Left lung (tissue), 10 donors: ENCODE data around the gene BPIFA1. TPM values are rescaled to one million over a fixed set of nuclear protein-coding genes. Genes with fewer than 3 reads are reported as not detected.

Experiments
- ATAC-seq: fragments of 200-7000 bp; cut with Tn5 transposase; one replicate; pipeline ENCODE4 v1.9.1; 2020; ENCODE audit warnings: moderate library complexity
- DNase-seq, 4 donors: peaks; one replicate each; pipeline ENCODE4 v3.0.0-alpha.2; 2013 to 2020
- H3K27ac ChIP-seq, 2 donors: fragments of 200-600 bp; sonication (generic) in 1 of 2; one replicate each; pipeline versions ENCODE4 v1.5.0 to v1.8.0; 2020 to 2021
- H3K27me3 ChIP-seq, 2 donors: fragments of 200-600 bp; sonication (generic) in 1 of 2; one replicate each; pipeline versions ENCODE4 v1.5.0 to v1.8.0; 2020 to 2021
- H3K36me3 ChIP-seq, 2 donors: fragments of 200-600 bp; sonication (generic) in 1 of 2; one replicate each; pipeline versions ENCODE4 v1.5.0 to v1.8.0; 2020 to 2021
- H3K4me1 ChIP-seq, 2 donors: fragments of 200-600 bp; one replicate each; pipeline ENCODE4 v1.8.0; 2021
- H3K4me3 ChIP-seq, 2 donors: fragments of 200-600 bp; sonication (generic) in 1 of 2; one replicate each; pipeline versions ENCODE4 v1.5.0 to v1.8.0; 2020 to 2021; ENCODE audit warnings: mild to moderate bottlenecking in 1 of 2
- H3K9me3 ChIP-seq, 2 donors: fragments of 200-600 bp; sonication (generic) in 1 of 2; one replicate each; pipeline versions ENCODE4 v1.5.0 to v1.8.0; 2020 to 2021
- intact Hi-C, 2 donors: fragments of 100-400 bp; cut with DNase I; formaldehyde crosslinking; loops; one replicate each; pipeline versions ENCODE4 v1.11.2 to v1.14.2; 2022
- polyA plus RNA-seq, 6 donors: library from polyadenylated mRNA; unstranded; fragments of 120-200 nt; gene quantifications; one replicate each; pipeline ENCODE4 v1.2.1, GENCODE V29; 2013; ENCODE audit not compliant: insufficient read length in 6 of 6
- total RNA-seq, 2 donors: library from RNA; stranded (reverse); fragmentation: NEBNext Ultra II Directional; extraction: Animal tissue kit (Norgen Biotek cat#: 25700); gene quantifications; one replicate each; pipeline ENCODE4 v1.2.1, GENCODE V29; 2021
- TF ChIP-seq, protein P1 (sequence below), 2 donors: fragments of 200-600 bp; sonication (generic) in 1 of 2; IDR thresholded peaks; one replicate each; pipeline versions ENCODE4 v1.5.0 to v1.8.0; 2021; ENCODE audit warnings: antibody characterized with exemption in 2 of 2
- donor health status: DM: no; HTN: yes; CAD: no.
- donor health status: DM: no; HTN: no; CAD: no.

BPIFA1 gene
- total and polyA plus RNA-seq, 8 donors, result 9.2 TPM; not detected in 7

- Histone ChIP-seq H3K9me3 (no peaks in the 10 kb centered on the region), H3K27me3 (peaks cover 0 to 19% of the 10 kb centered on the region in 2 donors), H3K4me1 (no peaks in the 10 kb centered on the region), H3K36me3 (no peaks in the 10 kb centered on the region), H3K27ac (no peak within 1 kb of the TSS), H3K4me3 (no peak within 1 kb of the TSS)
- ATAC-seq (no peak), DNase-seq (no peak)
- intact Hi-C loops, result no loop called here
- TF ChIP-seq, protein P1, sequence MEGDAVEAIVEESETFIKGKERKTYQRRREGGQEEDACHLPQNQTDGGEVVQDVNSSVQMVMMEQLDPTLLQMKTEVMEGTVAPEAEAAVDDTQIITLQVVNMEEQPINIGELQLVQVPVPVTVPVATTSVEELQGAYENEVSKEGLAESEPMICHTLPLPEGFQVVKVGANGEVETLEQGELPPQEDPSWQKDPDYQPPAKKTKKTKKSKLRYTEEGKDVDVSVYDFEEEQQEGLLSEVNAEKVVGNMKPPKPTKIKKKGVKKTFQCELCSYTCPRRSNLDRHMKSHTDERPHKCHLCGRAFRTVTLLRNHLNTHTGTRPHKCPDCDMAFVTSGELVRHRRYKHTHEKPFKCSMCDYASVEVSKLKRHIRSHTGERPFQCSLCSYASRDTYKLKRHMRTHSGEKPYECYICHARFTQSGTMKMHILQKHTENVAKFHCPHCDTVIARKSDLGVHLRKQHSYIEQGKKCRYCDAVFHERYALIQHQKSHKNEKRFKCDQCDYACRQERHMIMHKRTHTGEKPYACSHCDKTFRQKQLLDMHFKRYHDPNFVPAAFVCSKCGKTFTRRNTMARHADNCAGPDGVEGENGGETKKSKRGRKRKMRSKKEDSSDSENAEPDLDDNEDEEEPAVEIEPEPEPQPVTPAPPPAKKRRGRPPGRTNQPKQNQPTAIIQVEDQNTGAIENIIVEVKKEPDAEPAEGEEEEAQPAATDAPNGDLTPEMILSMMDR (IDR thresholded peaks at IDR 0.05), result no peak
These were observed 47.3 kb downstream of the BPIFA1 start, which contains the start of gene BPIFB1 for GRCh38 chr20:33282991-33283555. BPIFB1 (plus strand) TSS chr20:33283214; CDS start chr20:33286074, 2,860 bp downstream.

DNA sequence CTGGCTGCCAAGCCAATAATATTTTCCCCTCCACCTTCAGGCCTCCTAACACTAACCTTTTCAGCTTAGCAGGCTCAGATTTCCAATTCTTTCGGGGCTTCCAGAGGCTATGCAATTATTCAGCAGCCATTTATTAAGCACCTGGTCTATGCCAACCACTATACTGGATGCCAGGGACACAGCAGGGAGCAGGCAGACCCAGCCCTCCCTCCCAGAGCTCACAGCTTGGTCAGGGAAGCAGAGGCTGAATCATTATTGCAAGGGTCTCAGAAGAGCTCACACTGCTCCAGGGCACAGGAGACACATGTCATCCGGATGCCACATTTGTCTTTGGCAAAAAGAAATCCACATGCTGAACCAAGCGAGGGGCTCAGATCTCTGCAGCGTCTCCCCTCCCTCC is 48.5 kb downstream of the BPIFA1 start:
- no peak overlapping the region for H3K27ac ChIP-seq
- intact Hi-C loops, result no loop called here
- no peak overlapping the region for H3K4me3 ChIP-seq
- DNase-seq, result no peak
- no peaks in the 10 kb centered on the region for H3K9me3 ChIP-seq
- no peaks in the 10 kb centered on the region for H3K36me3 ChIP-seq
- H3K4me1 ChIP-seq, result no peaks in the 10 kb centered on the region
- H3K27me3 ChIP-seq, result peaks cover 0 to 15% of the 10 kb centered on the region in 2 donors
- TF ChIP-seq, protein P1 (IDR thresholded peaks at IDR 0.05), result no peak
- ATAC-seq, result no peak

- Histone ChIP-seq H3K4me1 (no peaks in the 10 kb centered on the region), H3K9me3 (no peaks in the 10 kb centered on the region), H3K27me3 (peaks cover 0 to 15% of the 10 kb centered on the region in 2 donors), H3K4me3 (no peak overlapping the region), H3K36me3 (no peaks in the 10 kb centered on the region), H3K27ac (no peak overlapping the region)
- TF ChIP-seq, protein P1 (IDR thresholded peaks at IDR 0.05), result no peak
- intact Hi-C loops, result no loop called here
- DNase-seq (no peak), ATAC-seq (no peak)
These were observed 49.1 kb downstream of the BPIFA1 start for GRCh38 chr20:33284937-33285336.

DNA sequence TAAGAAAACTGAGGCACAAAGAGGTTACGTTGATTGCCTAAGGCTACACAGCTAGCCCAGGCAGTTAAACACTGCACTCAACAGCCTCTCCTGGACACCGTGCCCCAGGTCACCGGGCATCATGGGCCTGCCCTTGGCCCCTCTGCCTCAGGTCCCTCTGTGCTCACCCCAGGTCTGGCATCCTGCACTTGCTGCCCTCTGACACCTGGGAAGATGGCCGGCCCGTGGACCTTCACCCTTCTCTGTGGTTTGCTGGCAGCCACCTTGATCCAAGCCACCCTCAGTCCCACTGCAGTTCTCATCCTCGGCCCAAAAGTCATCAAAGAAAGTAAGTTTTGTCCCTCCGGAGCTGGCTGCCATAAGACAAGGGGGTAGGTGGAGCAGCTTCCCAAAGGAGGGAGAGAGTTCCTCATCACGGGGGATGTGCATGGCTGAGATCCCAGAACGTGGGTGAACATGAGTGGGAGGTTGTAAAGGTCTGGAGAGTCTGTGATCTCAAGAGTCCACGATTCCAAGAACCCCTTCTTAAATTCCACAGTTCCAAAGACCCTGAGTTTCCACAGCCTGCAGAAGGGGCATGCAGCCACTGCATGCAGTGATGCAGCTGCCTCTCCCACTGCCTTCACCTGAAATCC is 50.2 kb downstream of the BPIFA1 start:
- H3K36me3 ChIP-seq, result no peaks in the 10 kb centered on the region
- no peak overlapping the region for H3K27ac ChIP-seq
- H3K27me3 ChIP-seq, result peaks cover 0 to 15% of the 10 kb centered on the region in 2 donors
- H3K4me1 ChIP-seq, result no peaks in the 10 kb centered on the region
- DNase-seq (no peak), ATAC-seq (no peak)
- no peaks in the 10 kb centered on the region for H3K9me3 ChIP-seq
- intact Hi-C loops, result no loop called here
- no peak overlapping the region for H3K4me3 ChIP-seq
- TF ChIP-seq, protein P1 (IDR thresholded peaks at IDR 0.05), result no peak

DNA sequence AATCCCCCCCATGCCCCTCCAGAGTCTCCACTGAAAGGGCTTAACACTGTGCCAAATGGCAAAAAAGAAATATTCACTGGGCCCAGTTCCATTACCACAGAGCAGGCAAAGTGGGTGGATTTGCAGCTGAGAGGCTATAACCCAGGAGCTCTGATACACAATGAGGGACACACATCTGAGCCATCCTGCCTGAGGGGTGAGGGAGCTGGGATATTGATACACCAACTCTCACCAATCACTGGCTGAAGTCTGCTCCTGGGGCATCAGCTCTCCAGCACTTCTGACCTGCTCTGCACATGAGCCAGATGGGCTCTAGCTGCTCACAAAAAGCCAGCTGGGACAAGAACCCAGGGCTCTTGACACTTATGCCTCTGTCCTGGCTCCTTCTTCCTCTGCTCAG is 52.1 kb downstream of the BPIFA1 start:
- H3K27me3 ChIP-seq, result peaks cover 0 to 18% of the 10 kb centered on the region in 2 donors
- intact Hi-C loops, result no loop called here
- no peaks in the 10 kb centered on the region for H3K4me1 ChIP-seq
- no peak overlapping the region for H3K4me3 ChIP-seq
- no peak overlapping the region for H3K27ac ChIP-seq
- TF ChIP-seq, protein P1 (IDR thresholded peaks at IDR 0.05), result no peak
- H3K36me3 ChIP-seq, result no peaks in the 10 kb centered on the region
- H3K9me3 ChIP-seq, result no peaks in the 10 kb centered on the region
- ATAC-seq, result no peak
- no peak for DNase-seq
